CD4-positive, alpha-beta T cell treated with Interleukin-12 subunit alpha and Interleukin-12 subunit beta, for 1 hour (primary cell): ENCODE data around the gene WDR93.

ENCODE experiments used
- DNase-seq: peaks from one replicate; pipeline ENCODE4 v3.0.0-alpha.2; 2020

Gene WDR93

DNA sequence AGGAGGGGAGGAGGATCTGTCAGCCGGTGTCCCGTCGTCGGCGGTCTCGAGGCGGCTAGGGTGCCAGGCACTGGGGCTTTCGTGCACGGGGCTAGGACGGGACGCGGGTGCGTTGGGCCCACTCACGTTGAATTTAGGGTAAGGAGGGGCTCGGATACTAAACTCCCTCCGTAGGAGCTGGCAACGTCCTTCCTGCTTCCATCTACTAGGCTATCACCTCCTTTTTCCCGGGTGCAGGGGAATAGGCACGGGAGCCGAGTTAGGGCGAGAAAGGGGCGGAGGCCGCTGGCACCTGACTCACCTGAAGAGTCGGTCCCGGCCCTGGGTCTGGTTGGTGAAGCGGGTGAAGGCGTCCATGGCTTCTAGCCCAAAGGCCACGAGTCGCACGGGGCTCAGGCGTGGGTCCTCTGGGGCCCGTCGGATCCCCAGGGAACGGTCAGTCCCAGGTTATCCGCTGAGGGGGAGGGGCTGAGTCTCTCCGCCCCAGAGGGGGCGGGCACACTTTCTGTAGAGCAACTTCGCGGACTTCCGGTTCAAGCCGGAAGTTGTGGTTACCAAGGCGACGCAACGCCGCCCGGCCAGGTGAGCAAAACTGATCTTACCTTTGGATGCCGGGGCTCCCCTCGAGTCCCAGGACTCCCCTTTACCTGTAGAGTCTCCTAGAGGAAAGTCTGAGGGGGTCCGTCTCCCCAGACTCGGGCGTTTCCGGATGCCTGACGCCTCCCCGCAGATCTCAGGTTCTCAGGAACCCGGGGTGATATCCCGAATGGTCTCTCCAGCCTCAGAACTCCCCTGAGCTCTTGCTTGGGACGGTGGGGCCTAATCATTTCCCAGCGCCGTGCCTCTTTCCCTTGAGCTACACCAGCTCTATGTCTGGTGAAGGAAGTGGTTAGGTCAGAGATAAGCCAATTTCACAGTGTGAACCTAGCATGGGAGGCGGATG, at the start of gene WDR93, which contains the start of gene PEX11A:
WDR93 (plus strand) TSS at position 536 of the 943 bp plus-strand sequence. CDS start 10,936 bp downstream, outside the sequence.
PEX11A (minus strand) TSS at position 479 of the 943 bp plus-strand sequence; CDS start at position 357, 122 bp downstream.
- peak; percentile 80 for DNase-seq

DNA sequence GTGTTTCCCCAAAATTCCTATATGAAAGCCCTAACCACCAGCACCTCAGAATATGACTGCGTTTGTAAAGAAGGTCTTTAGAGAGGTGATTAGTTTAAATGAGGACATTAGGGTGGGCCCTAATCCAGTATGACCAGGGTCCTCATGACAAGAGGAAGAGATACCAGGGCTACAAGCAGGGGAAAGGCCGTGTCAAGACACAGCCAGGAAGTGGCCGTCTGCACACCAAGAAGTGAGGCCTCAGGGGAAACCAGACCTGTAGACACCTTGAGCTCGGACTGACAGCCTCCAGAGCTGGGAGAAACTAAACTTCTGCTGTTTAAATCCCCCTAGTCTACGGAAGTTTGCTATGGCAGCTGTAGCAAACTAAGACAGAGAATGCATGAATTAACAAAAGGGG, 49.6 kb upstream of the WDR93 start:
- no peak for DNase-seq

DNA sequence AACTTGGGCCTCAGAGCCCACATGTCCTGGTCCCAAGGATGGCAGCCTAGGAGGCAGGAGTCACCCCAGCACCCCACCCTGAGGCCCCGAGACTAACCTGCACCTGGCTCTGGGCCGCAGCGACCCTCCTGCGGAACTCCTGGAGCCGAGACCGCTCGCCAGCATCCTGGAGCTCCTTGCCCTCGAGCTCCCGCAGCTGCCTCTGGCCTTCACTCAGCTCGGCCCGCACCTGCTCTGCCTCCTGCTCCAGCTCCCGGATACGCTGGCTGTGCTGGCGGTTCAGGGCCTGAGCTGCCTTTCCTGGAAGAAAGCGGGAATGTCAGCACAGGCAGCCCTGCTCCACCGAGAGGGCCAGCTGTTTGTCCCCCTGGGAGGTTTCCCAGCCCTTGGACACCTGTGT, 48.5 kb upstream of the WDR93 start:
- DNase-seq: no peak

DNA sequence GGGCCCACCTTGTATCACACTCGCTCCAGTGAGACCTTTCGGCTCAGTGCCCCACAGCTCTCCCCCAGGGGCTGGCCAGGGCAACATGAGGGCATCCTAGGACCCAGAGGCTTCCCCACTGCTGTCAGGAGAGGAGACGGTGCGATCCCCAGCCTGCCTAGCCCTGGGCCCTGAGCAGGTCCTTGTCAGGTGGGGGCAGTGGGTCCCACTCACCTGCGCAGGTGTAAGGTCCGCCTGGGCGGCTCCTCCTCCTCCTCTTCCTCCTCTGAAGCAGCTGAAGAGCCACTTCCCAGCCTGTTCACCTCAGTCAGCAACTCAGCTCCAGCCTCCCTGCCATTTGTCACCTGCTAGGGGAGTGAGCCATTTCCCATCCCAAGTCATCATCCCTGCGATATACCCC, 44.9 kb upstream of the WDR93 start:
- no peak for DNase-seq

DNA sequence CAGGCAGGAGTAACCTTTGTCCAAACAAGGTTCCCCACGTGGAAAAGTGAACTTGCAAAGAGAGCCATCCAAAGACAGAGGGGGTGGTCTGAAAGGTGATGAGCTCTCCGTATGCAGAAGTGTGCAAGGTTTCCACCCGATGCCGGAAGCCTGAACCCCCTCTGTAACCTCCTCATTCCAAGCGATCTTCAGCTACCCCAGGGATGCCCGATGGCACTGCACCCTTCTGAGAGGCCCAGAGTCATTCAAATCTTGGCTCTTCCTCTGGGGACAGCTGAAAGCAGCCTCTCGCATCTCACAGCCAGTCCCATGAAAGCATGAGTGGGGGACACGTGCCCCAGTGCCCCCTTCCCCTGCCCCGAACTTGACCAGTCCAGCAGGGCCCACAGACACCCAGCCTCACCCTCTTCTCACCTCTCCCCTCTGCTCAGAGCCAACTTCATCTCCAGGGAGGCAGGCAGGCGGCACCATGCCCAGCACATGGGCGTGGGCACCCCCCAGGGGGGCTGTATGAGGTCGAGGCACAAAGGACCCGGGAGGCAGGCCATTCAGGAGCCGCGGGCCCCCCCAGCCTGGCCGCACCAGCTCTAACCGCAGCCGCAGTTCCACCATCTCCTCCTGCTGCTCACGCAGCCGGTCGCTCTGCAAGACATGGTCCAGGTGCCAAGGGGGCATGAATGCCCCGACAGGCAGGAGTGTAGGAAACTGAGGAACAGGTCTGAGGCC, 44.0 kb upstream of the WDR93 start:
- DNase-seq: no peak

DNA sequence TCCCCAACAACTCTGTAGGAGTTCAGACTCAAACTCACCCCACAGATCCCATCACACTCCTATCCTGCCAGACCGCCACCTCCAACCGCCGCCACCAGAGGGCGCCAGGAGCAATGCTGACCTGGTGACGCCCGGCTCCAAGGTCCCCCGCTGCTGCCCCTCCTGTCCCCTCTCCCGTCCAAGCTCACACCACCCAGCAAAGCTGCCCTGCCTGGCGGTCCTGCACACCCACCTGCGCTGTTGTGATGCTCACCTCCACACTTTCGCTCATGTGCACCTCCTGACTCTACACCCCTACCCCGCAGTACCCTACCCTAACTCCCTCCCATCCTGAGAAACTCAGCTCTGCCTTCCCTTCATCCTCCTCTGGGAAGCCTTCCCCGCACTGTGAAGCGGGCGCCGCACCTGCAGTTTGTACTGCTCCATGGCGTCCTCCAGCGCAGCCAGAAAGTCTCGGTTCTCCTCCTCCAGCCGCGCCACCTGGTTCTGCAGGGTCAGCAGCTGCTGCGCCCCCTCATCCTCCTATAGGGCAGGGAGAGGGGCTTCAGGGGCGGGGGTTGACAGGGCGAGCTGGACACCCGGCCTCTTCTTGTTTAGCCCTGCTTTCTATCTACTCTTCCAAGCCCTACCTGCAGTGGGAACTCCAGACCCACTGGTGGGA, 43.3 kb upstream of the WDR93 start:
- DNase-seq: peak; percentile 47

DNA sequence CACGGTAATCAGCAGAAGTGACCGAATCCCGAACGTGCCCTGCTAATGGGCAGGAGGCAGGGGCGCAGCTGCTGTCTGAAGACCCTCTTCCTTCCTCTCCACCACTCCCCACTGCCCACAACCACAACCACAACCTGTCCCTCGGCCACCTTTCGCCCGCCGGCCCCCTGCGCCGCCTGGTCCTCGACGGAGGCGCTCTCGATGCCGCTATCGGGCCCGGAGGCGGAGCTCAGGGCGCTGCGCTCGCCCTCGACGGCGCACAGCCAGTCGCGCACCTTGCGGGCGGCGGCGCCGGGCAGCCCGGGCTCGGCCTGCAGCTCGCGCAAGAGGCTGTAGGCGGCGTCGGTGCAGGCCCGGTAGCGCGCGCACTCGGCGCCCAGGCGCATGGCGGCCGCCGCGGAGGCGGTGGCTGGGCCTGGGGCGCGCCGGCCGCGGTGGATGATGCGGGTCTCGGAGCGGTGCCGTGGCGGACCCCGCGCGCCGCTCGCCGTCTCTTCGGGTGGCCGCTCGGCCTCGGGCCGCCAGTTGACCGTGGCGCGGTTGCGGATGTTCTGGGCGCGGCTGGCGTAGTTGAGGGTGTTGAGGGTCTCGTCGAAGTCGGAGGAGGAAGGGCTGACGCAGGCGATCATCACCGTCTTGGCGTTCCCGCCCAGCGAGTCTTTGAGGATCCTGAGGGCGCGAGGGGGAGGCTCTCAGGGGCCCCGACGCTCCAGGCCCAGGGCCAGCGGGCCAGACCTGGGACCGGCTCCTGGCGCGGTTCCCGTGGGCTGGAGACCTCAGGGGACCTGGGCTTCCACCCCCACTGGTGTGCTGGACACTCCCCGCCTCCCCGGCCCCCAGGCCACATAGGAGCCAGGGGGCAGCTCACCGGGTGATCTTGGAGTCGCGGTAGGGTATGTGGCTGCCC, 42.3 kb upstream of the WDR93 start:
- DNase-seq: no peak

DNA sequence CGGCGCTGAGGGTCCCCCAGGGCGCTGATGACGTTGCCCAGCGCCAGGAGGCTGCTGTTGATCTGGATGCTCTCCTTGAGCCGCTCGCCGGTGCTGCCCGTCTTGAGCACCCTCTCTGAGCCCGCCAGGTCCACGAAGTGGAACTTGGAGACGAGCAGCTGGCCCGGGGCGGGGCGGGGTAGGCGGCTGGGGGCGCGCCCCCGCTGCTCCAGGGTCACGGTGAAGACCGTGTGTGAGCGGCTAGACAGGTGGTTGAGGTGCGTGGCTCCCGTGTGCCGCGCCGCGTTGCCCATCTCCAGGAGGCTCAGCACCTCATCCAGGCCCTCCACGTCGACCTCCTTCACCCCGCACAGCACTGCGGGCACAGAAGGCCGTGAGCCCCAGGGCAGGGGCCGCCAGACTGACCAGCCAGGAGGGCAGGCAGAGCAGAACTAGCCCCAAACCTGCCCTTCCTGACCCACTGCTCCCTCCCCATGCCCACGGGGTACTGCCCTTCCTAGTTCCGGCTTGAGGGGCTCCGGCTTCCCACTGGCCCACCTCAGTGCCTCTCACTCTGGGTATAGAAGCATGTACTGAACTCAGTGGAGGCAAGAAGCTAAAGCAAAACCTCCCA, 41.5 kb upstream of the WDR93 start:
- DNase-seq: no peak

DNA sequence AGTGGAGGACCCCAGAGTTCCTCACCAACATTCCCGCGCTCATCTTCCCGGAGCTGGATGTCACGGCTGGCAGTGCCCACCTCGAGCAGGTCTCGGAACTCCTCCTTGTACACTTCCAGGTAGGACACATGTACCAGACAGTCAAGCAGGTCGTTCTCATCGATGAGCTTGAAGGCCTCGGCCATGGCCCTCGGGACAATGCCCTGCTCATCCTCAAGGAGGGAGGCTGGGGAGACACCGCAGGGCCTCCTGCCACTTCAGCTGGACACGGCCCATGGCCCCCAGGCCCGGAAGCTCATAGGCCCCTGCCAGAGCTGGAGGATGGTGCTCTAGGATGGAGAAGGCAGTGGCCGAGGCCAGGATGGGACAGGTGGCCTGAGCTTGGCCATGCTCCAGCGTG, 40.9 kb upstream of the WDR93 start:
- no peak for DNase-seq

DNA sequence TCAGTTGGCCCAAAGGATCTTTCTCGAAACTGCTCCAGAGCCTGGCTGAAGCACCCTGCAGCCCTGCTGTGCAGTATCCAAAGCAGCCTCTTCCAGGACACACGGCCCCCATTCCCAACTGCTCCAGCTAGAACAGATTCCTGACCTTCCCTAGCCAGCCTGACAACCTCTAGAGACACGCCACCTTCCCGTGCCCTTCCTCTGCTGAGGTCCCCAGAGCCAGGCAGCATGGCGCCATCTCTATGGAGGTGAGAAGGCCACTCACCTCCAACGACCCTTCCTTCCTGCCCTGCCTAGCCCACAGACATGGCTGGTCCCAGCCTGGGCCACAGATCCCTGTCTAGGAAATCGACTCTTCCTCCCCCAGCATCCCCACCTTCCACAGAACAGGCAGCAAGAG, 38.5 kb upstream of the WDR93 start:
- no peak for DNase-seq

DNA sequence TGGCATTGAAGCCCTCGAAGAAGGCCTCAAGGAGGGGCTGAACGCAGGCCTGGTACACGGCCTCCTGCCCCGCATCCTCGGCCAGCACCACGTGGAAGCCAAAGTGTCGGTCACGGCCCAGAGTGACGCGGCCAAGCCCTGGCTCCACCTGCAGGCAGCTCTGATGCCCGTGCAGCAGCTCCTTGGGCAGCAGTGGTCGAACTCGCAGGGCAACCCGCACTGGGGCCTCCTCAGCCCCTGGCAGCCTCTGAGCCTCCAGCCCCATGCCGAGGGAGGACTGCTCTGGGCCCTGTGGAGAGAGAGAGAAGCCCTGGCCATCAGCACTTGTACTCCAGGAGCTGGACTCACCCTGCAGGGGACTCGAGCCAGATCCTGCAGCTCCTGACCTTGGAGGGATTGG, 37.9 kb upstream of the WDR93 start:
- DNase-seq: no peak

DNA sequence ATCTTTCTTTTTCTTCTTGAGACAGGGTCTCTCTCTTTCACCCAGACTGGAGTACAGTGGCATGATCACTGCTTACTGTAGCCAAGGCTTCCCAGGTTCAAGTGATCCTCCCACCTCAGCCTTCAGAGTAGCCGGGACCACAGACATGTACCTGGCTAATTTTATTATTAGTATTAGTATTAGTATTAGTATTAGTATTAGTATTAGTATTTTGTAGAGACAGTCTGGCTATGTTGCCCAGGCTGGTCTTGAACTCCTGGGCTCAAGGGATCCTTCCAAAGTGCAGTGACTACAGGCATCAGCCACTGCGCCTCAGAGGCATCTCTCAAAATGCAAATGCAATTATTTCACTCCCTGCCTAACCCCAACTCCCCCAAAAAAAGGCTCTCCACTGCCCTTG, 37.0 kb upstream of the WDR93 start:
- DNase-seq: no peak

DNA sequence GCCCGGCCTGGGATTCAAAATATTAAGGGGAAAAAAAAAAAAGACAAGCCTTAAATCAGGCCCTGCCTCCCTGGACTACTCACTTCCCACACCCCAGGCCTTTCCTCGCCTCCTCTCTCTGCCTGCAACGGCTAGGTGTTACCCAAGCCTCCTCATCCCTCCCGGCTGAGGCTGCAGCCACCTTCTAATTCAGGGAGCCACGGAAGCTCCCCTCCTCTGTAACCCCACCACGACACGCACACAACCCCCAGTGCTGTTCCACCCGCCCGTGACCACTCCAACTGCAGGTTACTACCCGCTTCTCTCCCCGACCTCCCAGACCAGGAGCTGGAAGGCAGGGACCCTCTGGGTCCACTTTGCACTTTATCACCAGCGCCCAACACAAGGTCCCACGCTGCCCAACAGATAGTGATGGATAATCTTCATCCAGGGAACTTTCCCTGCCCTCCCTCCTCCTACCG, 36.3 kb upstream of the WDR93 start:
- DNase-seq: no peak

DNA sequence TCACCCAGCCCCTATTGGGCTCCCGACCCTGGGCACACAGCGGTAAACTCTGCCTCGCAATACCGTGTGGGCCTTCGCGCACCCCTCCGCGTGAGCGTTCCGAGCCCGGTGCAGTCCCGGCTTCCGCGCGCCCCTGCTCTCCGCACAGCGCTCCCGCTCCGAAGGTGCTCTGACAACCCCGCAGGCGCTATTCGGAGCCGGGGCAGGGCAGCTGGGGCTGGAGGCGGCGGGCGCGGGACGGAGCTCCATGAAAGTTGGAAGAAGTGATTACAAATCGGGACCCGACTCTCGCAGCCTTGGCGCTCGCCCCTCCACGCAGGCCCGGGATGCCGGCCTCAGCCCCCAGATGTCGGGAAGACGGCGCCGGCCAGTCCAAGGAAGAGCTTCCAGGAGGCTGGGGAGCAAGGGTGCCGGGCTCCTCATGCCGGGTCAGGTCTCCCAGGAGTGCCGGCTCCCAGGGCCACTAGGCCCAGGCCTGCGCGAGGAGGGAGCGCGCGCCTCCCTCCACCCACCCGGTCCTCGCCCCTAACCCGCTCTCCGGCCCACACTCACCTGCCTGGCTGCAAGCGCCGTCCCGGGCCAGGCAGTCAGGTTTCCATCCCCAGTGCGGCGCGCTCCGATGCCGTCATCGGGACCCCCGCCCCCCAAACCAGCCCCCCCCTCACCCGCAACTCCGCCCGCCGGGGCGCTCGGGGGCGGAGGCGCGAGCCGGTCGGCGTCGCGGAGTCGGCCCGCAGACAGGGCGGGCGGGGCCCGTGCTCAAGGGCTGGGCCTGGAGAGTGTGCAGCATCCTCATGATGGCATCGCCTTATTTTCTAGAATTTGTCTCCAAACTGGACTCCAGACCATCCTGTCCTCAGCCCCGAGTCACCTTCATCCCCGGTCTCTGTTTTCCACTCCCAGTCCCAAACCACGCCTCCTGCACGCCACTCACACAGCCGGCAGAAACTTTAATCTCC, 35.5 kb upstream of the WDR93 start, which contains the start of gene KIF7:
KIF7 (minus strand) TSS at position 621 of the 959 bp plus-strand sequence. CDS start 2,537 bp downstream, outside the sequence.
- no peak for DNase-seq

DNA sequence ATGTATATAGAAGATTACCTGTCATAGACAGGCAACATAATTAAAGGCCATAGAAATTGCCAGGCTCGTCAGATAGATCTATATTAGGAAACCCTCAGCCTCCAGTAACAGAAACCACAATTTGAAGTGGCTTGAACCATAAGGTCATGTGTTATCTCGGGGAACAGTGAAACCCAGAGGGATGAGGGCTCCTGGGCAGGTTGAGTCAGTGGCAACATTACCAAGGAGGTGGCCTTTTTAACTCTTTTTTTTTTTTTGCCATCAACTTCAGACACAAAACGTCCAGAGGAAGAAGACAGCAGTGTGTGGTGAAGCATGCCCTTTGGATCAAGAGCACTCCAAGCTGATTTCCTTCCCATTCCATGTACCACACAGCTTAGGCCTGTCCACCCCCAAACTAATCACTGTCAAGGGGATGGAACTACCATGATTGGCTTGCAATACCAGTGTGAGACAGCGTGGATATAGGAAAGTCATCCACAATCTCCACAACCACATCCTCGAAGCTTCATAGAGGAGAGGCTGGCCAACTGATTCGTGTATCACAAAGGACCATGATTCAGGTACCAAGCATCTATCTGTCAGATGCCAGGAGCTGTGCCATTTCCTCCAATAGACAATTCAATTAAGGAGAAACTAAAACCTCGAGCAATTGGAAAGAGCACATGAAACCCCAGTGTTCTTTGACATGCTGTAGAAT, 34.3 kb upstream of the WDR93 start:
- DNase-seq: no peak

DNA sequence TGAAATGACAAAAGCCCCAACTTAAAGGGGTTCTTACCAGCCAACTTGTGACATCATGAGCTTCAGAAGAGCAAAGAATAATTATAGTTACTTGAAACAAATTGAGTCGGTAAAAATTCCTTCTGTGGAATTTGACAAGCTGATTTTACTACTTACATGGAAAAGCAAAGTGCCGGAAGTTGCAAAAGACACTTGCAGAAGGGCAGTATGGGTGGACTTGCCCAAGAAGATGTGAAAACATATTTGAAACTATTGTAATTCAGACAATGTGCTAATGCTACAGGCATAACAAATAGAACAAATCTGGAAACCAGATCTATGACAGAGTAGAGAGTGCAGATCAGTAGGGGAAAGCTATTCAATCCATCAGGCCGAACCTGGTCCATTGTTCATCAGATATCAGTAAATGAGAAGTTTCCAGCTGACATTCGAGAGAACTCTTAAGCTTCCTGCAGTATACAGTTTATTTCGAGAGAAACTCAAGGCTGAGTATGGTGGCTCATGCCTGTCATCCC, 32.9 kb upstream of the WDR93 start:
- DNase-seq: no peak

DNA sequence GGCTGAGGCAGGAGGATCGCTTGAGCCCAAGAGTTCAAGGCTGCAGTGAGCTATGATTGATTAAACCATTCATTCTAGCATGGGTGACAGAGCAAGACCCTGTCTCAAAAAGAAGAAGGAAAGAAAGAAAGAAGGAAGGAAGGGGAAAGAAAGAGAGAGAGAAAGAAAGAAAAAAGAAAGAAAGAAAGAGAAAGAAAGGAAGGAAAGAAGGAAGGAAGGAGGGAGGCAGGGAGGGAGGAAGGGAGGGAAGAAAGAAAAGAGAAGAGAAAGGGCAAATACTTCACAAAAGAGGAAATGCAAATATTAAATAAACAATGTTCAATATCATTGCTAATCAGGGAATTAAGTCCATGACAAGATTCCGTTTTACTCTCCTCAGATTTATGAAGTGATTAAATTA, 31.3 kb upstream of the WDR93 start:
- DNase-seq: no peak

DNA sequence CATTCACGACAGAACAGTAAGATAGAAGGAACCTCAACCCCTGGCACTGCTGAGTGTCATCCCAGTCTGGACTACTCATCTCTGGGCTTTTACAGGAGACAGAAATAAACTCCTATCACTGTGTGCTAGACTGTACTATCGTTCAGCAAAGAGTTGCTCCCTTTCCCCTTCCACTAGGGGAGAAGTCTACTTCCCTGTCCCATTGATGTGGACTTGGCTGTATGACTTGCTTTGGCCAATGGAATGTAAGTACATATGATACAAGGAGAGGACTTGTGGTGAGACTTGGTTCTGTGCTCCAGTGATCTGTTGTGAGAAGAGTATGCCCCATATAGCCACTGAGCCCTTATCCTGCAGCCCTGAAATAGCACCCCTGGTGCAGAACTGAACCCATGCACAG, 30.1 kb upstream of the WDR93 start:
- no peak for DNase-seq

DNA sequence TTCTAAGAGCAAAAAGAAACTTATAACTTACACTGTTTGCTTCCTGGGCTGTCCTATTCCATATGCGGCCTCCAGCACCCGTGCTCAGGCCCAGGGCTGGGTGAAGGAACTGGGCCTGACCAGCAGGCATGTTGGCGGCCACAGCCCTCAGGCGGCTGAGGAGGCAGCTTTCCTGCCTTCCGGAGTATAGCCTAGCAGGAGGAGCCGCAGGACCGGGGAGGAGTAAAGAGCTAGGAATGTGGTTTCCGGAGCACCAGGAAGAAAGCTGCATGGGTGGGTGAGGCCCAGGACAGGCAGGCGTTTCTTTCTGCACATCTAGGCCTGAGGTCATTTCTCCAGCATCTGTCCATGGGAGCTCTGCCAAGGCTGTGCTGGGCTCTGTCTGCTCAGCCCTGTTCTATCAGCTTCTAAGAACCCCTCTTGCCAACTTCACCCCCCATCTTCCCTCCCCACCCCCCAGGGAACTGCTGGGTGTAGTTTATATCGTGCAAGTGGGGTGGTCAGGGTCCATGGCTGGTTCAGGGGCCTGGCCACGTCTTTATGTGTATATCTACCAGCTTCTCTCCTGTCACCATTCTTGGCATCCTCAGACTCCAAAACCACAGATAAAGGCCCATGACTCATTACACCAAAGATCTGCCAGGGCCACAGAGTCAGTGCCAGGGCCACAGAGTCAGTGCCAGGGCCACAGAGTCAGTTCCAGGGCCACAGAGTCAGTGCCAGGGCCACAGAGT, 27.6 kb upstream of the WDR93 start:
- no peak for DNase-seq
